B cell (primary cell): ENCODE measurements around the gene PTPRE. TPM values are rescaled to one million over a fixed set of nuclear protein-coding genes. Genes with fewer than 3 reads are reported as not detected.

ENCODE experiments used
- ATAC-seq: fragments of 200-7000 bp; cut with Tn5 transposase; one replicate; pipeline ENCODE4 v1.10.0; 2021; ENCODE audit warnings: low read depth, mild to moderate bottlenecking, moderate number of reproducible peaks, moderate library complexity
- CTCF ChIA-PET: fragments of 350-600 bp; sonication (Branson Sonifier 250); formaldehyde crosslinking; loops from one replicate; lab custom pipeline; 2021; ENCODE audit warnings: antibody characterized with exemption, inconsistent platforms; lab: Charles Lee
- POLR2A ChIA-PET: fragments of 350-600 bp; sonication (Branson Sonifier 250); formaldehyde crosslinking; loops from one replicate; lab custom pipeline; 2021; ENCODE audit warnings: antibody characterized with exemption; lab: Charles Lee
- DNase-seq: peaks from one replicate; pipeline ENCODE4 v3.0.0; 2013
- H2AFZ ChIP-seq: 2 replicates; pipeline ENCODE4 v1.6.1; 2012; ENCODE audit warnings: mild to moderate bottlenecking, low read depth, low read length; ENCODE audit not compliant: insufficient read depth, poor library complexity, severe bottlenecking
- H3K27ac ChIP-seq, 2 donors: 1 replicate in 1 of 2; 2 replicates in 1 of 2; pipeline ENCODE4 v1.5.1; 2012 to 2013; ENCODE audit warnings: low read length in 2 of 2, mild to moderate bottlenecking in 2 of 2, moderate library complexity in 1 of 2
- H3K27me3 ChIP-seq, 4 experiments: fragments of 200-600 bp in 1 of 4; sonication (generic) in 1 of 4; replicated peaks in 1 of 4; 1 replicate in 2 of 4; 2 replicates in 2 of 4; pipeline versions ENCODE4 v1.6.1 to v1.7.0; 2013 to 2016; ENCODE audit warnings: low read length in 3 of 4, mild to moderate bottlenecking in 2 of 4, mixed read lengths in 1 of 4, moderate library complexity in 1 of 4; ENCODE audit not compliant: insufficient read depth in 4 of 4, control insufficient read depth in 3 of 4; ENCODE audit errors: control extremely low read depth in 1 of 4
- H3K36me3 ChIP-seq, 2 experiments: replicated peaks in 1 of 2; 1 replicate in 1 of 2; 2 replicates in 1 of 2; pipeline versions ENCODE4 v1.6.1 to v1.7.1; 2013; ENCODE audit warnings: low read length in 1 of 2; ENCODE audit not compliant: insufficient read depth in 2 of 2, control insufficient read depth in 1 of 2; ENCODE audit errors: control extremely low read depth in 1 of 2, extremely low read depth in 1 of 2
- H3K4me1 ChIP-seq, 2 donors: fragments of 200-600 bp in 1 of 2; sonication (generic) in 1 of 2; 1 replicate in 1 of 2; 2 replicates in 1 of 2; pipeline versions ENCODE4 v1.5.1 to v1.6.1; 2013 to 2017; ENCODE audit warnings: low read length in 2 of 2; ENCODE audit not compliant: control insufficient read depth in 2 of 2, insufficient read depth in 2 of 2
- H3K4me2 ChIP-seq: replicated peaks from 2 replicates; pipeline ENCODE3; 2012; ENCODE audit warnings: mild to moderate bottlenecking, low read depth, low read length; ENCODE audit not compliant: poor library complexity, severe bottlenecking
- H3K4me3 ChIP-seq, 5 experiments: fragments of 200-600 bp in 1 of 5; sonication (generic) in 1 of 5; 1 replicate in 3 of 5; 2 replicates in 2 of 5; pipeline versions ENCODE4 v1.5.1 to v1.7.0; 2011 to 2016; ENCODE audit warnings: low read length in 4 of 5, mild to moderate bottlenecking in 4 of 5, low read depth in 2 of 5, control low read depth in 1 of 5, moderate library complexity in 1 of 5; ENCODE audit not compliant: insufficient read depth in 1 of 5; ENCODE audit errors: control extremely low read depth in 1 of 5, extremely low read depth in 1 of 5
- H3K79me2 ChIP-seq: fragments of 200-600 bp; sonication (generic); one replicate; pipeline ENCODE4 v1.6.0; 2016; ENCODE audit warnings: low read length; ENCODE audit not compliant: control insufficient read depth, insufficient read depth
- H3K9ac ChIP-seq: fragments of 200-600 bp; sonication (generic); 2 replicates; pipeline ENCODE4 v1.6.1; 2017; ENCODE audit warnings: mild to moderate bottlenecking, low read length, moderate library complexity
- H3K9me3 ChIP-seq, 3 donors: one replicate each; pipeline versions ENCODE4 v1.6.1 to v1.7.1; 2013; ENCODE audit warnings: low read length in 2 of 3; ENCODE audit not compliant: control insufficient read depth in 2 of 3, insufficient read depth in 1 of 3; ENCODE audit errors: control extremely low read depth in 1 of 3
- H4K20me1 ChIP-seq: 2 replicates; pipeline ENCODE4 v1.6.0; 2012; ENCODE audit warnings: mild to moderate bottlenecking, low read length; ENCODE audit not compliant: insufficient read depth, control insufficient read depth, poor library complexity, severe bottlenecking
- H3K27ac Mint-ChIP-seq: one replicate; pipeline ENCODE4 v1.8.0; 2021; ENCODE audit warnings: mixed read lengths
- H3K27me3 Mint-ChIP-seq: one replicate; pipeline ENCODE4 v1.8.0; 2021; ENCODE audit warnings: mixed read lengths
- H3K4me1 Mint-ChIP-seq: one replicate; pipeline ENCODE4 v1.8.0; 2021; ENCODE audit warnings: mixed read lengths
- H3K4me3 Mint-ChIP-seq: one replicate; pipeline ENCODE4 v1.8.0; 2021; ENCODE audit warnings: mixed read lengths
- H3K9me3 Mint-ChIP-seq: one replicate; pipeline ENCODE4 v1.8.0; 2022; ENCODE audit warnings: mixed read lengths; ENCODE audit not compliant: insufficient read depth
- EZH2 ChIP-seq: IDR thresholded peaks from 2 replicates; pipeline ENCODE4 v1.6.1; 2012; ENCODE audit warnings: borderline replicate concordance, low read depth, mild to moderate bottlenecking, moderate library complexity, low read length; ENCODE audit not compliant: insufficient read depth, poor library complexity, severe bottlenecking
- WGBS: methylation state at CpG from one replicate; pipeline ENCODE4 v1.1.5; 2013; ENCODE audit warnings: missing lambda C conversion rate; ENCODE audit not compliant: insufficient coverage; 5-methylcytosine and 5-hydroxymethylcytosine counted together
- intact Hi-C: fragments of 100-400 bp; cut with micrococcal nuclease; formaldehyde crosslinking; loops from one replicate; pipeline ENCODE4 v1.10.0; 2022
- polyA plus RNA-seq: library from polyadenylated mRNA; depleted of rRNA; stranded (reverse); fragments of >200 nt; gene quantifications from 2 replicates; pipeline ENCODE4 v1.2.3, GENCODE V29; 2012
- total RNA-seq, 2 donors: library from RNA; stranded (reverse); fragments of 120-200 nt in 1 of 2; gene quantifications; 1 replicate in 1 of 2; 2 replicates in 1 of 2; pipeline versions ENCODE4 v1.2.3 to v1.2.4, GENCODE V29; 2013 to 2022
- TF ChIP-seq, protein P1 (sequence below): fragments of 200-600 bp; IDR thresholded peaks from one replicate; pipeline ENCODE4 v1.8.0; 2022; ENCODE audit warnings: antibody characterized with exemption, mild to moderate bottlenecking

PTPRE gene
- total and polyA plus RNA-seq, 2 donors (not counting 1 experiment from before 2014, with no cell fraction given), result 6.6 to 32.7 TPM

DNA sequence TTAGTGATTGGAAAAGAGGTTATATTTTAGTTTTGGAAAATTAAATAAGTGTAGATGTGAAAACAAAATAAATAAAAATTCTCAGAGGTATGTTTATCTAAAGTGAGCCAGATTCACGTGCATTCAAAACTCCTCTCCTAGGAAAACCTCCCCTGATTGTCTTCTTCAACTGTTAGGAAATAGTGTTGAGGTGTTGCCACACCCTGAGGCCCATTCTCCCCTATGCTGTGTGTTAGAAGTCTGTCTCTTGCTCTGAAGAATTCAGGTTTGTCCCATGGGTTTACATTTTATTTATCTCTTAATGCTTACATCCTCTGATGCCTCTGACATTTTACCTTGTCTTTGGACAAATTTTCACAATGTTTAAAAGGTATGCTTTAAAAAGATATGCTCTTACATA is 40.3 kb downstream of the PTPRE start:
- Histone ChIP-seq H3K9ac (no peak overlapping the region), H3K27me3 (no peaks in the 10 kb centered on the region), H3K4me2 (no peak overlapping the region), H3K4me1 (peaks cover 11 to 12% of the 10 kb centered on the region in 2 donors), H3K27ac (no peak overlapping the region), H3K79me2 (no peaks in the 10 kb centered on the region), H3K9me3 (no peaks in the 10 kb centered on the region), H4K20me1 (no peaks in the 10 kb centered on the region), H2AFZ (no peak overlapping the region), H3K4me3 (no peak overlapping the region), H3K36me3 (no peaks in the 10 kb centered on the region)
- intact Hi-C loops, result no loop called here
- CTCF ChIA-PET, result no interaction called here
- H3K27me3 Mint-ChIP-seq, result peaks cover 16% of the 10 kb centered on the region
- TF ChIP-seq, protein P1, sequence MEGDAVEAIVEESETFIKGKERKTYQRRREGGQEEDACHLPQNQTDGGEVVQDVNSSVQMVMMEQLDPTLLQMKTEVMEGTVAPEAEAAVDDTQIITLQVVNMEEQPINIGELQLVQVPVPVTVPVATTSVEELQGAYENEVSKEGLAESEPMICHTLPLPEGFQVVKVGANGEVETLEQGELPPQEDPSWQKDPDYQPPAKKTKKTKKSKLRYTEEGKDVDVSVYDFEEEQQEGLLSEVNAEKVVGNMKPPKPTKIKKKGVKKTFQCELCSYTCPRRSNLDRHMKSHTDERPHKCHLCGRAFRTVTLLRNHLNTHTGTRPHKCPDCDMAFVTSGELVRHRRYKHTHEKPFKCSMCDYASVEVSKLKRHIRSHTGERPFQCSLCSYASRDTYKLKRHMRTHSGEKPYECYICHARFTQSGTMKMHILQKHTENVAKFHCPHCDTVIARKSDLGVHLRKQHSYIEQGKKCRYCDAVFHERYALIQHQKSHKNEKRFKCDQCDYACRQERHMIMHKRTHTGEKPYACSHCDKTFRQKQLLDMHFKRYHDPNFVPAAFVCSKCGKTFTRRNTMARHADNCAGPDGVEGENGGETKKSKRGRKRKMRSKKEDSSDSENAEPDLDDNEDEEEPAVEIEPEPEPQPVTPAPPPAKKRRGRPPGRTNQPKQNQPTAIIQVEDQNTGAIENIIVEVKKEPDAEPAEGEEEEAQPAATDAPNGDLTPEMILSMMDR, result no peak
- no peak for TF ChIP-seq EZH2
- H3K4me3 Mint-ChIP-seq, result no peak overlapping the region
- H3K4me1 Mint-ChIP-seq, result peaks cover 14% of the 10 kb centered on the region
- no peaks in the 10 kb centered on the region for H3K9me3 Mint-ChIP-seq
- DNase-seq, result no peak
- no peak overlapping the region for H3K27ac Mint-ChIP-seq
- no peak for ATAC-seq
- WGBS, result no CpG with 5 or more reads among the region's 1 CpG
- POLR2A ChIA-PET, result no interaction called here

DNA sequence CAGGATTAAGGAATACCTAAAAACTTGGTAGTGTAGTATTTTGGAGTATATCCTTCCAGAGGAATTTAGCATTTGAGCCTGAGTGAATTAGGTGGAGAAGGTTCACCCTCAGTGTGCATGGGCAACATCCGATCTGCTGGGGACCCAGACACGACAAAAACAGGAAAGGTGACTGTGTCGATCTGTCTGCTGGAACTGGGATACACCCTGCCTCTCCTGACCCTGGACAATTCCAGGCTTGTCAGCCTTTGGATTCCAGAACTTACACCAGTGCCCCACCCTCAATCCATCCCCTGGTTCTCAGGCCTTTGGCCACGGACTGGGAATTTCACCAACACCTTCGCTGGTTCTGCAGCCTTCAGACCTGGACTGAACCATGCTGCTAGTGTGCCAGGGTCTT is 41.9 kb downstream of the PTPRE start:
- Mint-ChIP-seq H3K4me1 (peaks cover 14% of the 10 kb centered on the region), H3K4me3 (no peak overlapping the region), H3K27me3 (peaks cover 6% of the 10 kb centered on the region), H3K9me3 (no peaks in the 10 kb centered on the region), H3K27ac (no peak overlapping the region)
- TF ChIP-seq, protein P1, result no peak
- TF ChIP-seq EZH2, result no peak
- Histone ChIP-seq H3K79me2 (no peaks in the 10 kb centered on the region), H2AFZ (no peak overlapping the region), H3K4me3 (no peak overlapping the region), H3K36me3 (no peaks in the 10 kb centered on the region), H3K9ac (no peak overlapping the region), H3K4me2 (no peak overlapping the region), H3K27ac (no peak overlapping the region), H3K4me1 (peaks cover 11 to 12% of the 10 kb centered on the region in 2 donors), H3K9me3 (no peaks in the 10 kb centered on the region), H4K20me1 (no peaks in the 10 kb centered on the region), H3K27me3 (no peaks in the 10 kb centered on the region)
- intact Hi-C loops, result no loop called here
- ATAC-seq (no peak), DNase-seq (no peak)
- POLR2A ChIA-PET, result no interaction called here
- WGBS, result 85% methylated on average over 5 of the region's 5 CpGs
- CTCF ChIA-PET, result no interaction called here
